Activated T-helper 1 cell treated with anti-CD3 and anti-CD28 coated beads, Interleukin-2, amount 50 U/mL, for 16 hours (primary cell): ENCODE data around the gene NACC1.
A peak's percentile ranks its signal among the peaks of the same experiment; 100 is the strongest.

Experiments
- DNase-seq, 2 donors: peaks; one replicate each; pipeline ENCODE4 v3.0.0-alpha.2; 2020; ENCODE audit warnings: low read depth in 1 of 2, low spot score in 1 of 2

The NACC1 gene

DNA sequence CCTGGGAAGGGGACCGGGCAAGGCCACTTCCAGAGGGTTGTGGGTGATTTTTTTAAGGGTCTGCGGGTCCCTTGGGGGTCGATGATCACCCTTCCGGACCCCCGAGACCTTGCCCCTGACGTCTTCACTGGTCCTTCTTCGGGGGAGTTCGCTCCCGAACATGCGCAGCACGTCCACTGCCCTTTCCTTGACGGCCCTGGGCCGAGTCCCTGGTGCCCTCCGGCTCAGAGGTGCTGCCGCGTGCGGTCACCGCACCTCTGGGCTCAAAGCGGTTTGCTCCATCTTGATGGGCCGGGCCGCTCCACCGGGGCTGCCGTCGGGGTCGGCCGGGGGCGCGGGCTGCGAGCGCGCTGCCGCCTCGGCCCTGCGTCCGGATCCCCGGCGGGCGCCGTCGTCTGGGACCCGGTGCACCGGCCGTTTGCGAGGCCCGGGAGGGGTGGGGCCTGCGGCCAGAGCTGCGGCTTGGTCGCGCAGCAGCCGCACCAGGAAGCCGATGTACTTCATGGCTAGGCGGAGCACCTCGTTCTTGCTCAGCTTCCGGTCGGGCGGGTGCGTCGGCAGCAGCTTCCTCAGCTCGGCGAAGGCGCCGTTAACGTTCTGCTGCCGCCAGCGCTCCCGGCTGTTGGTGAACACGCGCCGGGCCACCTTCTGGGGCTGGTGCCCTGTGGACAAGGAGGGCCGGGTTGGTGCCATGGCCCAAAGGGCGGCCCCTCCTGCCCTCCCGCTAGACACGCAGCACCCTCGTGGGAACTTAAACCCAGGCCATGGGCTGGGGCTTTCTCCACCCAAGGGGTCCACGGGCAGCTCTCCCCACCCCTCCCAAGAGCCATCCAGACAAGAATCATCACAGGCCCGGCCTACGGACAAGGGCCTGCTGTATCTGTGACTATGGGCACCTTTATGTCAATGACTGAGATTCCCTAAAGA is 18.7 kb upstream of the NACC1 start:
- DNase-seq: peak; percentile 61 to 68

DNA sequence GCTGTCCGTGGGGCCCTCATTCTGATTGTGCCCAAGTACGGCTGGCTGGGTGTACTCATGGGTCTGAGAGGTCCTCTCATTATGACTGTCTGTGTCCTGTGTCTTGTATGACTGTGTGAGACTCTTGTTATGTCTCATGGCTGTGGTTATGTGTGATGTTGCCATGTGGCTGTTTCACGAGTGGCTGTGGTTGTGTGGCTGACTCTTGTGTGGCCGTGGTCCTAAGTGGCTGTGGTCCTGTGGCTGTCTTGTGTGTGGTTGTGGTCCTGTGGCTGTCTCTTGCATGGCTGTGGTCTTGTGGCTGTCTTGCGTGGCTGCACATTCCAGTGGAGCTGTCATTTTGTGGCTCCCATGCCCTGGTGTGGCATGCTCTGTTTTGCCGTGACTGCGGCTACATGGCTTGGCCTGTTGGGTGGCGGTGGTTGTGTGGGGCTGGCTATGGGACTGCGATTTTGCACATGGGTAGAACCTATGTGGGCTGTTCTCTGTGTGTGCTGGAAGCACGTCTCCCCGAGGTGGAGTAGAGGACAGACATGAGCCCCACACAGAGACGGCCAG is 18.0 kb upstream of the NACC1 start:
- peak; percentile 29 to 48 for DNase-seq

DNA sequence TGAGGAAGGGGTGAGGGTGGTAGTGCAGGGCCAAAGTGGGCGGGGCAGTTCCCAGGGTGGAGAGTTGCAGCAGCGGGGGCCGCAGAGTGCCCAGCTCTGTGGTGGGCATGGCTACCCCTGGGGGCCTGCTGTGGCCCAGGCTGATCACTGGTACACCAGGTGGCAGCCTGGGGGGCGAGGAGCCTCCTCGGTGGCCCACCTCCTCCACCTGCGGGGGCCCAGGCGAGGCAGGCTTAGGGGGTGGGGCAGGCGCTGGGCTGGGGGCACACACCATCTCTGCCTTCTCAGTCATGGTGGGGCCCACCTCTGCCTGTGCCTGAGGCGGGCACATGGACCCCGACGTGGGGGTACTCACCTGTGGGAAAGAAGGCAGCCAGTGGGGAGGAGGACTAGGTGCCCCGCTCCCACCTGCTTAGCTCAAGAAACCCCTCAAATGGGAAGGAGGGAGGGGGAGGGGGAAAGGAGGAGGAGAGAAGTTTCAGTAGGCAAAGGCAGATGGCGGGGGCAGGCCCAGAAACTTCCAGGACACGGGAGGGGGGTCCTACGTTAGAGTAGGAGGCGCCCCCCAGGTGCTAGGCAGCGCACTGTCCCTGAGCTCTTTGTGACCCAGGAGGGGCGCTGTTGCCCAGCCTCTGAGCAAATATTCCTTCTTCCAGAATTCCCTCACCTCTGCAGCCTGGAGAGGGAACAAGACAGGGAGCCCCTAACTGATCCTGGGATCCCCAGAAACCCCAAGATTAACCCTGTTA is 17.0 kb upstream of the NACC1 start:
- DNase-seq: no peak

DNA sequence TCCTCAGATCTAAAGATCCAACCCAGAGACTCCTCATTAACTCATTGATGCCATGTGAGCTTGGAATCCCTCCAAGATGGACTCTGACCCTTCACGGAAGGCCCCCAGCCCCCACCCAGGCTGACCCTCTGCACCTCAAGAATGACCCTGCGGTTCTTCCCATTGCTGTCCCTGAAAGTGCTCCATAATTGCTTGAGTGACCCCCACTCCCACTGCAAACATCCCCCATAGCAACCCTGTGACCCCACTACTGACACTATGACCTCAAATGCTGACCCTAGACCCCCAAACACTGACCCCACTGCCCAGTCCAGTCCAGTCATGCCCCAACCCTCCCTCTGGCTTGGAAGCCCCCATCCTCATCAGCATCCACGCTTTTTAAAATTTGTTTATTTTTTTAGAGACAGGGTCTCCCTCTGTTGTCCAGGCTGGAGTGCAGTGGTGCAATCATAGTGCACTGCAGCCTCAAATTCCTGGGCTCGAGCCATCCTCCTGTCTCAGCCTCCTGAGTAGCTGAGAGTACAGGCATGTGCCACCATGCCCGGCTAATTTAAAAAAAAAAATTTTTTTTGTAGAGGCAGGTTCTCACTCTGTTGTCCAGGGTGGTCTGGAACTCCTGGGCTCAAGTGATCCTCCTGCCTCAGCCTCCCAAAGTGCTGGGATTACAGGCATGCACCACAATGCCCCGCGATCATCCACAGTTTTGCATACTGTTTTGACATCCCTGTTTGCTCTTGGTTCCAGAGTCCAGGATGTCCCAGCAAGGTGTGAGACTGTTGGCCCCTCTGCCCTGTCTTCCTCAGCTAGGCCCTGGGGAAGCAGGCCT is 16.3 kb upstream of the NACC1 start:
- no peak for DNase-seq

DNA sequence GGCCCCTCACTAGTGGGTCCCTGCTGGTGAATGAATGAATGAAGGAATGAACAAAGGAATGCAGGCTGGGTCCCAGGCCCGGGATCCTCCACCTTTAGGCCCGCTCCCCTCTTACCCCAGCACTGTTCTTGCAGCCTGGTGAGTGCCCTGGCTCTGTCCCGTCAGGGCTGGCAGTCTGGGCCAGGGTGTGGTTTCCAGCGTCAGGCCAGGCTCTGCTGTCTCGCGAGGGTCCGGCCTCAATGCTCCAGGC is 15.7 kb upstream of the NACC1 start:
- no peak for DNase-seq

DNA sequence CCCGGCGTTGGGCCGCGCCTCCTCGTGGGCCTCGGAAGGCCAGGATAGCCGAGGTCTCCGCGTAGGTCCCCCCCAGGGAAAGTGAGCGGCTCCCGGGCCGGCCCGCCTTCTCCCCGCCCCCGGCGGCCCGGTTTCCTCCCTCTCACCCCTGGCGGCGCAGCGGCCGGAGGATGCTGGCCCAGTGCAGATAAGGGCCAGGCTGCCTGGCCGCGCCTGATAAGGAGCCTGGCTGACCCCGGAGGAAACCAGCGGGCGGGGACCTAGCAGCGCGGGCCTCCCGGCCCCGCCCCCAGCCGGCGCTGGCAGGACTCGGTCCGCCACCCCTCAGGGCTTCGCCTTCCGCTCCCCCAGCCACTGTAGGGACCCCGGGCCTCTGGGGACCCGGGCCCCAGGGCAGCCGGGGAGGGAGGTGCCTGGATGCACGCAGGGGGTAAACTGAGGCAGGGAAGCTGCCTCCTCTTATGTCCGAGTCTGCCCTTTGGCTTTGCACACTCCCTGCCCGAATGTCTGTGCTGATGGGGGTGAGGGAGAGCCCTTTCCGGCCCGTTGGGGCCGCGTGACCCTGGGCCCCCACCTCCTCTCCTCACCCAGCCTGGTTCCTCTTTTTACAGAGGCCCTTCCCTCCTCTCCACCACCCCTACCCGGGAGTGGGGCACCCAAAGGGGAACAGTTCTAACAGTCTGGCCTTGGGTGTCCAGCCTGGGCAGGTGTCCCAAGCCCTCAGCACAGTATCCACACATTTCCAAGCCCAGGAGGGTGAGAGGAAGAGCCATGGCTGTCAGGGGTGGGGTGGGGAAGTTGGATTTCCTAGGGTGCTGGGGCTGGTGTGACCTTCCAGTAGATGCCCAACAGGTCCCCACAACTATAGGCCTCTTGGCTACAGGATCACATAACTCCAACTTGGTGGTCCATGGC is 15.1 kb upstream of the NACC1 start, which contains the start of gene LYL1:
LYL1 (minus strand) TSS at position 193 of the 915 bp plus-strand sequence. CDS start 1,687 bp downstream, outside the sequence.
- no peak for DNase-seq

DNA sequence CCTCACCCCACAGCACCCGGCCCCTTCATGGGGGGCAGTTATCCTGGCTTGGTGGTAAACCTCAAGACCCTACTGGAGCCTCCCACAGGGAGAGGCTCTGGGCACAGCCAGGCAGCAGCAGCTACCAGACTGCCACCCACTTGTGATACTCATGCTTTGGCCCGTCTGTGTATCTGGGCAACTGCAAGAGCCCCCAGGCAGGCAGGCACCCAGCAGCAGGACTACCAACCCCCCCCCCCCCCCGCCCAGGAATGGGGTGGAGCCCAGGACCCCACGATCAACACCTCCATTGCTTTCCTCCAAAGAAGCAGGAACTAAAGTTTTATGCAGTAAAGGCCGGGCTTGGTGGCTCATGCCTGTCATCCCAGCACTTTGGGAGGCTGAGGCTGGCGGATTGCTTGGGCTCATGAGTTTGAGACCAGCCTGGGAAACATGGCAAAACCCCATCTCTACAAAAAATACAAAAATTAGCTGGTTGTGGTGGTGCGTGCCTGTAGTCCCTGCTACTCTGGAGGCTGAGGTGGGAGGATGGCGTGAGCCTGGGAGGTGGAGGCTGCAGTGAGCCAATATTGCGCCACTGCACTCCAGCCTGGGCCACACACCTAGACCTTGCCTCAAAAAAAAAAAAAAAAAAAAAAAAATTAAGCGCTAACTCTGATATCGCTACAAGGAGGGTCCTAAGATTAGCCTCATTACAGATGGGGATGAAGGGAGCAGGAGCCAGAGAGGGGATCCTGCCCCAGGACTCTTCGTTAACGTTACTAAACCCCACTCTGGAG is 14.3 kb upstream of the NACC1 start:
- no peak for DNase-seq

DNA sequence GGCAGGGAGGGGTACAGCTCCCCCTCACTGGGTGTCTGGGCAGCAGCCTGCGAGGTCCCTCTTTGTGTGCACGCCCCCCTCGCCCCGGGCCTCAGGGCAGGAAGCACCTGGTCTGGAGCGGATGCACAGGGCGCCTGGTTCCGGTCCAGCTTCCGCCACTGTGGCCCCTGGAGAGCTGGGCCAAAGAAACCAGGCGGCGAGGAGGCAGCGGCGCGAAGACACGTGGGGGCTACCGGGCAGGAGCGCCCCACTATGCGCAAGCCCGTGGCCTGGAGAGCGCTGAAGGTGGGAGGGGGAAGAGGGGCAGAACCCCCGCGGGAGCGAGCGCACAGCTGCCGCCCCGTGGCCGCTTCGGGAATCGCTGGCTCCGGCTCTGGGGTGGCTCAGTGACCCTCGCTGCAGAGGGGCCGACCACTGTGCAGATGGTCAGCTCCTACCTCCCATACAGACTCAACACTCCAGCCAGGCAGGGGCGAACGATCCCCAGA is 13.7 kb upstream of the NACC1 start:
- peak; percentile 42 to 50 for DNase-seq

DNA sequence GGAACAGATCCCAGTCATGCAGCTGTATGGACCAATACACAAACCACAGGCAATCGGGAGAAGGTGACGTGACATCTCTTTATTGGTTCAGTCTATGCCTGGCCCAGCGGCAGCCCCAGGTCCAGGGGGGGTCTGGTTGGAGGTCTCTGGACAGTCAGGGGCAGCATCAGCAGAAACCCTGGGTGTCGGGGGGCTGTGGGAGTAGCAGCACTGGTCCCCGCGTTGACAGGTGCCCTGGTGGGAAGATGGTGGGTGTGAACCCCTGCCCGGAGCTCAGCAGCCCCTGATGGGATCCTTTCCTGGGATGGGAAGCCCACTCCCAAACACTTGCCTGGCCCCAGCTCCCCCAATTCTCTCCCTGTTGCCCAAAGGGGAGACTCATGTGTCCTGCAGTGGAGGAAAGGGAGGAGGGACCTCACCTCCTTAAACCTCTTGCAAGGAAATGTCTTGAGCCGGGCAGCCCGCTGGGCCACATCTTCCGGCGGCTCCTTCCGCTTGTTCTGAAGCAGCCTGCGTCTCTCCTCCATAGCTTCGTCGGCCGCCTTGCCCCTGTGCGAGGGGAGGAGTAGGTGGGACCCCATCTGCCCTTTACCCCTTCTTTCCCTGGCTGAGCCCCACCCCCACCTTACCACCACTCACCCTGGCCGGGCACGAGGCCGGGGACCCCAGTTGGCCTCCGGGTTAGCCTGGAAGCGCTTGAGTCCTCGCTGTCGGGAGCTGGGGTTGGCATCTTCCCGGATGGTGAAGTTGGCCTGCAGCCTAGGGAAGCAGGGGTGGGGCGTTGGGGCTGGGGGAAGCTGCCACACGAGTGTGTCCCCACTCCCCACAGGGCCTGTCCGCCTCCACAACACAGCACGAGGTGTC is 13.0 kb upstream of the NACC1 start:
- DNase-seq: no peak

DNA sequence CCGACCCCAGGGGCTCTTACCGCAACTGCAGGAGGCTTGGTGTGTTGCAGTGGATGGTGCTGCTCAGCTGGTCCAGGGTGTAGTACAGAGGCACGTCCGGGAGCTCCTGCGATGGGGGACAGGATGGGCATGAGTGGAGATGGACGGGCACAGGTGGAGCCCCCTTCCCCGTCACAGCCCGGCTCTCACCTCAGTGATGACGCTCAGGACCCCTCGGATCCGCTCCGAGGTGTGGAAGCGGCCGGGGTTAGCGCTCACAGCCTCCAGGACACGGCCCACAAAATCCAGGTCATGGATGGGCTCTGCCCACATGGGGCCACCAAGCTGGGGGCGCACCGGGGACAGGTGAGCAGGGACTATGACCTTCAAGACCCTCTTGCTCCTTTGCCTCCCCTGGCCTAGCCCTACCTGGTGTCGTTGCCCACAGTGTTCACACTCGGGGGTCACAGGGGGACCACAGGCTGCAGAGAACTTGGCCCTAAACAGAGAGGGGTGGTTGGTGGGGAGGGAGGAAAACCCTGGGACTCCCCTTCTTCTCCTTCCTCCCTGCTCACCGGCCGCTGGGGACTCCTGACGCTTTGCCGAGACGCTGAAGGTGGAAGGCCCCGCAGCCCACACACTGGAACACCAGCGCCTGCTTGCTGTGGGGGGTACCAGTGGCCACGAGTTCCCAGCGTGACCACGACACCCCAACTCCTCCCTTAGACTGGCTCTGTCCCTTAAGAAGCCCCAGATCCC is 8.5 kb upstream of the NACC1 start:
- DNase-seq: no peak

DNA sequence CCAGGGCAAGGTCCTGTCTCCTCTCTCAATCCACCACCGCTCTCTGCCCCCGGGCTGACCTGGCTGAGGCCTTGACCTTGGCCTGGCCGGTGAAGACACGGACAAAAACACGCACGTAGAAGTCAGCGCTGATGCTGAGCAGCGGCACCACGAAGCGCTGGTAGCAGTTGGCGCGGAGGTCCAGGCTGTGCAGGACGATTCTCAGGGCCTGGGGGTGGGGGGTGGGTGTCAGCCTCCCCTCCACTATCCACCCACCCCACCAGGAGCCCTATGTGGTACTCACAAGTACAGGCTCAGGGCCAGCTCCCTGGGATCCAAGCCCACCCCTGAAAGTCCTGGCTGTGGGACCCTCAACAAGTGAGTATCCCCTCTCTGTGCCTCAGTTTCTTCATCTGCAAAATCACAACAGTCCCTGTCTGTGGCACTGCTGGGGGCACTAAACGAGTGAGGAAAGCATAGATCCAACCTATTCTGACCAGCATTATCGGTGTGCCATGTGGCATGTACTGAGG is 7.9 kb upstream of the NACC1 start:
- no peak for DNase-seq

DNA sequence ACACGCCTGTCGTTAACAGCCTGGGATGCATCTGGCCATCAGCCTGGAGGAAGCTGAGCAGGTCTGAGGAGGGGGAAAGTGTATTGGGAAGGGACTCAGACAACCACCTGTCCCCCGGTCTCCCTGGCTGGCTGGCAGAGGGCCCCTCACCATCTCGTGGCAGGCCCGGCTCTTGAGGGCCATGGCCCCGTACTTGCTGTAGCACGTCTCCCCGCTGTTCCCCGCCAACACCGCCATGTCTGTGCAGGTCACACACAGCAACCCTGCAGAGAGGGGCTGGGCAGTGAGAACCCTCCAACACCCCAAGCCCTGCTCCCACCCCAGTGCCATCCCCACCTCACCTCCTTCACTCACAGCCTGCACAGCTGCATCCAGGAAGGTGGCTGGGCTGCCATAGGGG is 5.5 kb upstream of the NACC1 start:
- no peak for DNase-seq

DNA sequence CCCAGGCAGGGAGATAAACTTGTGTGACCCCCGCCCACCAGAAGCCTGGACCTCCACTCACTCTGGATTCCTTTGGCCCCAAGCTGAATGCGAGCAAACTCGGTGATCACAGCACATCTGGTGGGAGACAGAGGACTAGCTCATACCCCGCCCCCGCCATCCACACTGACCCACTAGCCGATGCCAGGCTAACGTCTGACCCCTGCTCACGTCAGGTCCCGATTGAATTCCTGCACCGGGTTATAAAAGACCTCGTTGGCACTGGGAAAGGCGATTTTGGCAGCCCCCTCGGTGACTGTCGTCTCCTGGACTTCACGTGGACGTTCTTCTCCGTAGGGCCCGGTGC is 2.2 kb upstream of the NACC1 start:
- no peak for DNase-seq

DNA sequence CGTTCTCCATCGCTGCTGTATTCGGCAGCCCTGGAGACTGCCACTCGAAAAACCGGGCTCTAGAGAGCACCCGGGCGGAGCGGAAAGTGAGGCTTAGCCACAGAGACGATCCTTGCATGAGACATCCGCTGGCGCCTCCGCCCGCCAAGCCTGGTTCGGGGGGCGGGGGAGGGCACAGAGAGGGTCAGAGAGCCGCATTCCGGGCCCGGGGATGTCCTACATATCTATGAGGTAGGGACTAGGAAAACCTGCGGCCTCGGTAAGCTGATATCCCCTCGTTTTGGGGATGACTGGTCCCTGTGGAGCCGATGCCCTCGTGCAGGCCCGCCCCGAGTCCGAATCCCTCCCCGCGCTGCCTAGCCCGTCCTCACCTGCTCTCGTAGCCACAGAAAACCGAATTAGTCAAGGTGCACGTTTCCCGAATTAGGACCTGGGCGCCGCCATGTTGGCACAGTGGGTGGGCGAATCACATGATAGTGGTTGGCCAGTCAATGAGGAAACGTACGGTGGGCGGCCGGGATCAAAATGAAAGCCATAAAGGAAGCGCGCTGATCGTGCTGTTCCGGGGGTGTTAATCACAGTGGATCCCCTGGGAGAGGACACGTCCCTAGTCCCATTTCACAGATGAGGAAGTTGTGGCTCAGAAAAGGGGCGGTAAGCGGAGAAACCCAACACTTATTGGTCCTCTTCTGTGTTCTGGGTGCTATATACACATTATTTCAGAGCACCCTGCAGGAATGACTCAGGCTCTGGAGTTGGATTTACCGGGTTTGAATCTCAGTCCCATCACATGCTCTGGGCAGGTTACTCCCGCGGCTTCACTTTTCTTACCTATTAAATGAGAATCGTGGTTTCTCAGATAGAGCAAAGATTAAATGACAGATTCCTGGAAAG is 1.5 kb upstream of the NACC1 start, which contains the start of gene TRMT1:
TRMT1 (minus strand) TSS at position 459 of the 894 bp plus-strand sequence; CDS start at position 118, 341 bp downstream.
- peak; percentile 76 to 80 for DNase-seq

DNA sequence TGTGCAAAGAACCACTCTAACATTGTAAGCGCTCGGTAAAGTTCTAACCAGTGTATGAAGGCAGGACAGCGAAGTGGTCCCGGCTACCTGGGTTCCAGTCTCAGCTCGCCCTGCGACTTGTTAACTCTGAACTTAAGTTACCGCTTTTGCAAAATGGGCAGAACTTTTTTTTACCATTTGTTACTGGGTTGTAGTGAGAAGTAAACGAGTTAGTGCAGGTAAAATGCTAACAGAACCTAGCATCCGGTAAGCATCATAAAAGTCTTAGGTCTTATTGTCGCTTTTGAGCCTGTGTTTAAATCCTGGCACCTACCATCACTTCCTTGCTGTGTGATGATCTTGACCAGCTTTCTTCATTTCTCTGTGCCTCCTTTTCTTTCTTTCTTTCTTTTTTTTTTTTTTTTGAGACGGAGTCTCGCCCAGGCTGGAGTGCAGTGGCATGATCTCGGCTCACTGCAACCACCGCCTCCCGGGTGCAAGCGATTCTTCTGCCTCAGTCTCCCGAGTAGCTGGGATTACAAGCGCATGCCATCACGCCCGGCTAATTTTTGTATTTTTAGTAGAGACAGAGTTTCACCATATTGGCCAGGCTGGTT is 790 bp upstream of the NACC1 start:
- no peak for DNase-seq
